Uterus (tissue), 2 donors: ENCODE measurements around the gene TMEM181.

Source experiments
- CTCF ChIP-seq, 4 experiments: fragments of 200-600 bp in 2 of 4; fragments of 450-650 bp in 2 of 4; sonication (generic) in 2 of 4; IDR thresholded peaks; one replicate each; pipeline ENCODE4 v1.5.1; 2016 to 2019; ENCODE audit warnings: antibody characterized with exemption in 4 of 4, mild to moderate bottlenecking in 2 of 4, moderate library complexity in 1 of 4
- POLR2A ChIP-seq, 2 donors: fragments of 450-650 bp; IDR thresholded peaks; one replicate each; pipeline ENCODE4 v1.6.1; 2016; ENCODE audit warnings: antibody characterized with exemption in 2 of 2, mild to moderate bottlenecking in 1 of 2, moderate library complexity in 1 of 2

GRCh38 chr6:158561938-158562337 lies 2.0 kb downstream of the TMEM181 start:
- no peak for TF ChIP-seq CTCF (IDR thresholded peaks at IDR 0.05)
- no peak for TF ChIP-seq POLR2A (IDR thresholded peaks at IDR 0.05)
